Stimulated activated CD4-positive, alpha-beta T cell treated with anti-CD3 and anti-CD28 coated beads, Interleukin-15, amount 100 ng/mL, for 48 hours (primary cell): ENCODE results near the gene FOXA2.

Experiments
- DNase-seq, 2 donors: peaks; one replicate each; pipeline ENCODE4 v3.0.0-alpha.2; 2020; ENCODE audit warnings: low read depth in 2 of 2

FOXA2 gene

DNA sequence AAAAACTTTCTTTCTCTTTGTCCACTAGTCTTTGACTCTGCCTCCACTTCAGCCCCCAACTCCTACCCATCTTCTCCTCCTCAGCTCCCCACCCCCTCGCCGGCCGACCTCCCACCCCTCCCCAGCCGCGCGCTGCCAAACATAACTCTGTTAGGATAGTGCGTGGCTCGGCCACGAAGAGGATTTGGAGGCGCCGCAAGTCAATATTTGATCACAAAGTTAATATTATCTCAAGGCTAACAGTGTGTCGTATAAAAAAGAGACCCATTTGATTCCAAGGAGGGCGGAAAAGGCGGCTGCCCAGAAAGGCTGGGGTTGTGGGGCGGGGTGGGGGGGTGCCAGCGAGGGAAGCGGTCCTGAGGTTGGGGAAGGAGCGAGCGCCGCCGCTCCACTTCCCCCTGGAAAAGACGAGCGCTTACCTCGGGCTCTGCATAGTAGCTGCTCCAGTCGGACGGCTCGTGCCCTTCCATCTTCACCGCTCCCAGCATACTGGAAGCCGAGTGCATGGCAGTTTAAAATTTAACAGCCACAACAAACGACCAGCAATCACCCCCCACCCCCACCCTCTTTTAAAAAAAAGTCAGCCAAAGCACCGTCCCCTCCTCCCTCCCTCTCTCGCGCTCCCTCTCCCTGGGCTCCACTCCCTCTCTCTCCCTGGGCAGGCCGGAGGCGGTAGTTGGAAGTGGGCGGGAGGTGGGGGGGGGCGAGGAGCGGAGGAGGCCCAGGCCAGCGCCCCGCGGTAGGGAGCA lies 425 bp downstream of the FOXA2 start:
- no peak for DNase-seq

DNA sequence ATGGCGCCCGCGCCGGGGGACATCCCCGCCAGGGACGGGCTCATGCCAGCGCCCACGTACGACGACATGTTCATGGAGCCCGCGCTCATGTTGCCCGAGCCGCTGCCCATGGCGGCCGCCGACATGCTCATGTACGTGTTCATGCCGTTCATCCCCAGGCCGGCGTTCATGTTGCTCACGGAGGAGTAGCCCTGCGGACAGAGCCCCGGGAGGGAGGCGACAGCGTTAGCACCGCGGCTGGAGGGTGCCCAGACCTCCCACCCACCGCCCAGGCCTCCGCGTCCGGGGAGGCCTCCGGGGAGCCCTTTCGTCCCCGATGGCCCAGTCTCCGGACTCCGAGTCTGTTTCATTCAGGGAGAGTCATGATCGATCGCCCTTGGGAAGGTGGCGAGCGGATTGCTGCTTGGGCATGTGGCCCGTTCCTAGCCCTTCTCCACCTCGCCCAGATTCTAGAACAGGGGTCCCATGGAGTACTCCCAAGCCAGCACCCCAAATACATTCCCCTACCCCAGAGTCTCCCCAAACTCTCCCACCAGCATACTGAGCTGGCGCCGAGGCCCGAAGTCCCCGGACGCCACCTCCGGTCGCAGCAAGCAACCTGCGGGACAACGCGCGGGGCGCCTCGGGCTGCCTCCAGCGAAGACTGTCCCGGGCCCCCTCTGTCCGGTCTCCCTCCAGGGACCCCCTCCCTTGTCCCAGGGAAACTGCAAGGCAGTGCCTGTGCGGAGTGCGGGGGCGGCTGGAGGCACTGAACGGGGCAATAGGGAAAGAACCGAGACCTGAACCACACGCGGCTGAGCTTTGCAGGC lies 1.2 kb downstream of the FOXA2 start:
- DNase-seq: no peak

DNA sequence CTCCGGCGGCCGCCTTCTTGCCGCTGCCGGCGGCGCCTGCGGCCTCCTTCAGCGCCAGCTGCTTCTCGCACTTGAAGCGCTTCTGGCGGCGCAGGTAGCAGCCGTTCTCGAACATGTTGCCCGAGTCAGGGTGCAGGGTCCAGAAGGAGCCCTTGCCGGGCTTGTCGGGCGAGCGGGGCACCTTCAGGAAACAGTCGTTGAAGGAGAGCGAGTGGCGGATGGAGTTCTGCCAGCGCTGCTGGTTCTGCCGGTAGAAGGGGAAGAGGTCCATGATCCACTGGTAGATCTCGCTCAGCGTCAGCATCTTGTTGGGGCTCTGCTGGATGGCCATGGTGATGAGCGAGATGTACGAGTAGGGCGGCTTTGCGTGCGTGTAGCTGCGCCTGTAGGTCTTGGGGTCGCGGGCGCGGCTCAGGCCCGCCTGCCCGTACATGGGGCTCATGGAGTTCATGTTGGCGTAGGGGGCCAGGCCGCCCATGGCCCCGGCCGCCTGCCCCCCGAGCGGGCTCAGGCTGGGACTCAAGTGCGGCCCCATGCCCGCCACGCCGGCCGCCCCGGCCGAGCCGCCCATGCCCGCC lies 1.9 kb downstream of the FOXA2 start:
- no peak for DNase-seq

DNA sequence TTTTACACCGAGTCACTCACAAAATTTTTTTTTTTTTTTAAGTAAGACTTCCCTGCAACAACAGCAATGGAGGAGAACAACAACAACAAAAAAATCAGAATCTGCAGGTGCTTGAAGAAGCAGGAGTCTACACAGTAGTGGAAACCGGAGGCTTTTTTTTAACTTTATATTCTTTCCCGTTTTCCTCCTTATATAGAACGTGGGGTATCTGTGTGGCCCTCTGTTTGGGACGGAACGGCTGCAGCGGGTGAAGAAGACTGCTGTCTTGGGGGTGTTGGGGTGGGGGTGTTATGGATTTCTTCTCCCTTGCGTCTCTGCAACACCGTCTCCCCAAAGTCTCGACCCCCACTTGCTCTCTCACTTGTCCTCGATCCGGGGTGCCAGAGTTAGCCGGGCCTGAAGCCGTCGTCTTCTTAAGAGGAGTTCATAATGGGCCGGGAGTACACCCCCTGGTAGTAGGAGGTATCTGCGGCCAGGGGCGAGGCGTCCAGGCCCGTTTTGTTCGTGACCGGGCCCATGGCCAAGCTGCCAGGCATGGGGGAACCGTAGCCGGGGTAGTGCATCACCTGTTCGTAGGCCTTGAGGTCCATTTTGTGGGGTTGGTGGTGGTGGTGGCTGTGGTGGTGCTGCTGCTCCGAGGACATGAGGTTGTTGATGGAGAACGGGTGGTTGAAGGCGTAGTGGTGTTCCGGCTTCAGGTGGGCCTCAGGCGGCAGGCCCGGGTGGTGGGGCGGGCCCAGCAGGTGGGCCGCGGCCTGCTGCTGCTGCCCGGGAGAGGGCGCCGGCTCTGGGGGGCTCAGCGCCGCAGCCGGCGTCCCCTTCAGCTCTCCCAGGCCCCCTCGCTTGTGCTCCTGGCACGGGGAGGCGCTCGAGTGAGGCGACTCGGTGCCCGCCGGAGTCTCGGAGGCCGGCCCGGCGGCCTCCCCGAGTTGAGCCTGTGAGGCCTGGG lies 2.7 kb downstream of the FOXA2 start:
- no peak for DNase-seq

DNA sequence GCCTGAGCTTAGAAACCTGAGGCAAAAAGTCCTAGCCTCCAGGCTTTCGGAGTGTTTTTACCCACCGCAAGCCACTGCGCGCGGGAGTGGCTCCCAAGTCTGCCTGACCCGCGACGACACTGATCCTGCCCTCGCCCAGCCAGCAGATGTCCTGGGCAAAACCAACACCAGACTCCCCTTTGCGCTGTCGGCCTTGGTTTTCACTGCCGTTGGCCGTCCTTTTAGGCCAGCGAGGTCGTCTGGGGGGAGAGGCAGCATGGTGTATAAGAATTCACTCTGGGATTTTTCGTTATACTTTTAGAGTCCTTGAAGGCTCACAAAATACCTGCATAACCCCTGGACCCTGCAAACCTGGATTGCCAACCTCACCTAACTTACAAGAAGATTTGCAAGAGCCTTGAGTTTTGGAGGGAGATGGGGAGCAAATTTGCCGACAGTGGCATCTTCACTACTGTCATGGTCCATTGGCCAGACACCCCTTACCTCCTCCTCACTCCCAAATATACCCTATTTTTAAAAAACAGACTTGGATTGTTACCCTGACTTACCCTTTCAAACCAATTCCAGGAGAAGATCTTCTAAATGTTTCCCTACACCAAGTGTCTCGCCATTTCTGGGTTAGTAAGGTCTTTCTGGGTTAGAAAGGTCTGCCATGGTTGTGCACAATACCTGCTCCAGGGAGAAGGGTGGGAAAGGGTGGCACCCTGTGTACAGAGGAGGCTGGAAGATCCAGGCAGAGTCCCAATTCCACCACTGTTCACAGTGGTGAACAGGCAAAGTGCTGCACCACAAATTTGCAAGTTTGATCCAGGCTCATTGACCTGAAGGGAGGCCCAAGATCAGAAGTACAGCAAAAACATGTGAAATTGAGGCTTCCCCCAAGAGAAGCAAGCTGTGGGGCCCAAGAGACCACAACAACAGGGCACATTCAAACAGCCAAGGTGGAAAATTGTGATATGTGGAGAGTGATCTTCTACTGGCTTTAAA lies 4.4 kb downstream of the FOXA2 start:
- no peak for DNase-seq

DNA sequence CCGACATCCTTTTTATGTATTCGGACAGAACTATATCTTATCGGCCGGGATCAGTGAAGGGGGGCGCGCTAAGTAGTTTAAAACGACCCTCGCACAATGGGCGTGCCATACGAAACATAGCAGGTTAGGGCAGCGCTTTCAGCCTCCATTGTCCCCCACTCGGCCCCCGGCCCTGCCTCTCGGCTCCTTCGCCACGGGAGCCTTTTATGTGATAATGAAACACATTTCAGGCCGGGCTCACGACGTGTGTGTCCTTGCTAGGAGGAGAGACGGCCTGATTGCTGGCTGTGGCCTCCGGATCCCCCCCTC lies 5.3 kb downstream of the FOXA2 start:
- DNase-seq: no peak

DNA sequence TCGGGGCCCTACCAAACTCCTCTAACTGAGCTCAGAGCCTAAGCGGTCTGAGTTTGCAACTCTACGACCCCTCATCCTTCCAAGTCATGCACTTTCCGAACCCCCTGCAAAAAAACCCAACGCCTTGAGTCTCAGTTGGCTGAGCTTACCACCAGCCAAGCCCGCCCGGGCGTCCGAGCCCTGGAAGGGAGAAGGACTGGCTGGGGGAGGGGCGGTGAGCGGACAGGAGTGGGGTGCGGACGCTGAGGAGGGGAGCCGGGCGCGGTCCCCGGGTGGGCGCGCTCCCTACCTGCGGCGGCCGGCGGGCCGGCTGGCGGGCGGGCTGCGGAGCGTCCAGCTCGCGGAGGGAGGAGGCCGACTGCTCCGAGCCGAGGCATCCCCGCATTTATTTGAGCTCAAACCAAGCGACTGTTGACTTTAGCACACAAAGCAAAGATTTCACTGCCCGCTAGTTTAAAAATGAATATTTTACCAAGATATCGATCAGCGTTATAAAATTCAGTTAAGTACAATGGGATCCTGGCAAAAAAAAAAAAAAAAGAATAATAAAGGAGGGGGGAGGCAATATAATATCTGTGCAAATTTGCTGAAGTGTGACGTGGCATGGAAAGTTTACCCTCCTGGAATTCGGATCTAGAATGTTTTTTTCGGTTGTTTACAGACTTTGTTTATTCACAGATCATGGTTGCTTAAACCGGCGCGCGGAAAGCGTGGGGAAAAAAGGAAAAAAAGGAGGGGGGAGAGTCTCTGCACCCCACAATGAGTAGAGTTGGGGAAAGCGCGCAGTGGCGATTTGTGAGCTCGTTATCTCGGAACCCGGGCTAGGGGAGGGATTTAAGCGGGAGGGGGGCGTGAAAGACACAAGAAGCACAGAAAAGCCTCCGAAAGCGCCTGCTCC lies 5.9 kb downstream of the FOXA2 start:
- DNase-seq: no peak

DNA sequence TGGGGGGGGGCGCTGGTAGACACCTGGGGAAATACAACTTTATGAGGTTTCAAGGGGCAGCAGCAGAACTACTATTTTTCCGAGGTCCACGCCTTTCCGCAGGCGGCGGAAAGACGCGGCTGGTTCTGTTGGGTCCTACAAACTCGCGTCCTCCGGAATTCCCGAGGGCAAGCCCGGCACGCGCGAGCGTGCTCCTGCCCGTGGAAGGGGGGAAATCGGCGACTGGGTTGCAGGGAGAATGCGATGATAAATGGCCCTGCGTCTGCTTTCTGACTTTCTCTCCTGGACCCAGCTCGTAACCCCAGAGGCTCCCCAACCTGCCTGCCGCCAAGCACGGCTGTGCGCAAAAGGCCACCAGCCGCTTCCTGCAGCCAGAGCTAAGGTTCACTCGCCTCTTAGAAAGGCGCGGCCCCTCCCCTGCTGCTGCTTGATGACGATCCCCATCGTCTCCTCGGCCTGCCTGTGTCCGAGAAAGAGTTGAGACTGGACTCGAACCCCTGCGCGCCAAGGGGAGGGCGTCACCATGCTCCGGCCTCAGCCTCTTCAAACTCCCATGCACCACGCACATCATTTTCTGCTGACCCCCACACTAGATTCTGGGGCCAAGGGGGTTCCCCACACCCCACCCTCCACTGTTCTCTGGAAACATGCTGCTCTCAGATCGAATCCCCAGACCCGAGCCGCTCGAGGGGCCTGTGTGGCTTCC lies 6.7 kb downstream of the FOXA2 start:
- no peak for DNase-seq

DNA sequence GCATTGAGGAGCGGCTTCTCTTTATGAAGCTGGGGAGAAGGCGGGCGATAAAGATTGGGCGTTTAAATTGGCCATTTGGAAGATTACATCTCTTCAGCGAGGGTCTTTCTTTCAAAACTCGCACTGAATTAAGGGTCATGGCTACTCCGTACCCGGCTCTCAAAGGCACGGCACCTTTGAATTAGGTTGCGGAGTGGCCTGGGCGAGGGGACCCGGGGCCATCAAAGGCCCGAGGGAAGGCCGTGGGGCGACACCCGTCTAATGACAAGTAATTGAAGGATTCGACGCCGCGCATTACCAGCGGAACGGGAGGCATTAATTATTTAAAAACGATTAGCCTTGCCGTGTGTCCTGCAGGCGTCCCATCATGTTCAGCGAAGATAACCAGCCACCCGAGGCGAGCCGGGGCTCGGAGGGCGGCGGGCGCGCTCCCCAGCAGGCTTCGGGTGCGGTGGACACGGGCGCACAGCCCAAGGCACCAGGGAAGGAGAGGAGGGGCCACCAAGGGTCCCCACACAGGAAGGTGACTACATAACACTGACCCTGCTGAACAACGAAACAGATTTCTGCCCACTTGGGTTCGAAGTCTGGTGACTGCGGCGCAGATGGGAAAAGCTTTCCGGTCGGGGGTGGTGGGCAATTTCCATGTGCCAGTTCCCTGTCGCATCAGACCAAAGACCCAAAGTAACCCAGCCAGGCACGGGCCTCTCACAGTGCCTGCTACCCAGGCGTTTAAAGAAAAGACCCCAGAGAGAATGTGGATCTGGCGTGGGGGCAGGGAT lies 7.4 kb downstream of the FOXA2 start:
- DNase-seq: no peak

DNA sequence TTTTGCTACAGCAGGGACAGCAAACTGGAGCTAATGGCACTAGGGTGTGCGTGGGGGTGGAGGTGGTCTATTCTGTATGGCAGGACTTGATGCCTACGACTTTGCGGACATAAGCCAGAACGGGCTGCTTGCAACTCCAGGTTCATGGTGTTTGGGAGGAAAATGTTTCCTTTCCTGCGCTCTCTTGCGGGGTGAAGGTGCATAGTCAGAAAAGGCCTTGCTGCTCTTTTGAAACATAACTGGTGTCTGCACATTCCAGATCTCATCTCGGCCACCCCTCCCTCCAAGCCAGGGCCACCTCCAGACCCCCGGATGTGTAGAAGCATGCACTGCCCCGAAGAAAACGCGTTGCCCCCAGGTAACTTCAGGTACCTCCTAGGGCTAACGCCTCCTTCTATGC lies 8.1 kb downstream of the FOXA2 start:
- no peak for DNase-seq

DNA sequence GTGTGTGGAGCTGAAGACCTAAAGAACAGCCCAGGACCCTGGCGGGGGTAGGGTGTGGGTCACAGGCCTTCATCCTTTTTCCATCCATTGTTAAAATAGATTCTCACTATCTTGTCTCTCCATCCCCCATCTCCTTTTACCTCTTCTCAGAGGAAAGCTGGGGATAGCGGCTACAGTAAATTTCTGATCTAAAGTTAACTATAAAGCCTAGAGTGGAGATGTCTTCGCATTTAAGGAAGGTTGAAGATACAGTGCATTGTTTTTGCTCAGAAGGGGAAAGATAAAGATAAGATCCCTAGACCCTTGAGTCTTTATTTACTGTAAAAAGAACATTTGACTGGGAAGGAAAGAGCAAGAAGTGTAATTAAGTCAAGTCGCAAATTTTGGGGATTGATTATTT lies 8.6 kb downstream of the FOXA2 start:
- DNase-seq: no peak

DNA sequence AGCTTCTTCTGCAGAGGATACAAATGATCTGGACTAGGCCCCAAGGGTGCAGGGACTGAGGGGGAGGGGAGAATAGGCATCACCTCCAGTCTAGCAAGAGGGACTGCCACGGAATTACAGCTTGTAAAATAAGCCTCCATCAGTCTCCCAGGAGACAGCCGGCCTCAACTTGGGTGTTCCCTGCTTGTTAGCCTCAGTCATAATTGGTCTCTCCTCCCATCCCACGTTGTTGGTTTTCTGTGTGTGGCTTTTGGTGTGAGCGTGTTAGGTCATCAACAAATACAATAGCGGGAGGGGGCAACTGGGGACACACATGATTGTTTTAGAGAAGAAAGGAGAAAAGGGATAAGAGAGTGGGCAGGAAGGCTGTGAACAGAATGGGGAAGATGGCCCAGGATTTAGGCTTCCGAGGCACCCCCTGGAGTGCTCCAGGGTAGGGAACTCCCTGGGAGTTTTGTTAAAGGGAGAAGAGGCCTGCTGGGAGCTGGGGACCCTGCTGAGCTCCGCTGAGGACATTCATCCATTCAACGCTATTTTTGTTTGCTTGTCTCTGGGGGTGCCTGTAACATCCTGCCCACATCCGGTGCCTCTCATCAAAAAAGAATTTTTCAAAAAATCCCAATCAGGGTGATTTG lies 9.2 kb downstream of the FOXA2 start:
- no peak for DNase-seq

DNA sequence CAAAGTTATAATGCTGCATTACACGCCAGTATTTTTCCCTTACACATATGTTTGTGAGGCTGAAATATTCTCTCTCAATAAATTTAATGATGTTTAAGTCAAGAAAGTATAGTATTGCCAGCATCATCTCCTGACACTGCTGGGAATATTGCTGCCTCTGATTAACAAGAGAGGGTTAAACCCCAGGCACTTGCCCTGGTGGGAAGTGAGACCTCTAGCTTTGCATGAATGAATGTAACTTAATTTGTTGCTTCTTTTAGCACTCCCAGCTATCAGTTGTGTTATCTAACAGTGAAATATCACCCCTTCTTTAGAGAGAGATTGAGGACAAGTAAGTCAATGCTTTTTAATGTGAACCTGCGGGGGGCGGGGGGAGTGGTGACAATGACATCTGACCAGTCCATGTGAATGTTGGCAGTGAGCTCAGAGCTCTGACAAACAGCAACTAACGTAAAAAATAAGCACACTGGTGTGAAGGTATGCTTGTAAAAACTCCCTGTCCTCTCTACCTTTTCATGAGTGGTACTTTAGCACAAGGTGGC lies 9.8 kb downstream of the FOXA2 start:
- no peak for DNase-seq

DNA sequence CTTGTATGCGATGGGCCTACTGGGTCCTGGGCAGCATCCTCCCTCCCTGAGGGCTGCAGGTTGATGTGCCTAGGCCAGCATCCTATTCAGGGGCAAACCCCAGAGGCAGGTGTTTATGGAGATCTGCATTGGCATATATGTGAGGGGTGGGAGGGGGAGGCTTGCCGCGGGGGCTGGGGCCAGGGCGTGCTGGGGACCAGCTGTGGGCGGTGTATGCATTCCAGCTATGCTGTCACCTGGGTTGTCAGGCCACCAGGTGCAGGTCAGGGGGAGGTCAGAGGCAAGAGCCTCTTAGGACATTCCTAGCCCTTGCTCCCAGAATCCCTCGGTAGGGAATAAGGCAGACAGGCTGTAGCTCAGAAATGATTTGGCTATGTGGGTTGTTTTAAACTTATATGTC lies 11.9 kb downstream of the FOXA2 start:
- DNase-seq: no peak

DNA sequence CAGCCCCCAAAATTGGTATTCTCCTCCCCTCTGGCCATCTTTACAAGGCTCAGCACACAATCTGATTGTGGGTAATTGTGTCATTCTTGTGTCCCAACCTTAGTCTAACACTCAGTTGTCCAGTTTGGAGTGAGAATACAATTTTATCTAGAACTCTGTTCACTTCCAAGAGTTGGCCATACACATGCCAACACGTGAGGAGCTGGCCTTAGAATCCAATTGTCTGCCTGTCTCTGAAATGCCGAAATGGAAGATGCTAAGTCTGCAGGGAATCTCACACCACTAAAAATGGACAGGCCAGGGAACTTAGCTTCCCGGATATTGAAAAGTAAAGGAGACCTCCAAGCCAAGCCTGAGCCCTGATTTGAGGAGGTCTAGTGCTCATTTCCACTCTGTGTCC lies 12.3 kb downstream of the FOXA2 start:
- no peak for DNase-seq

DNA sequence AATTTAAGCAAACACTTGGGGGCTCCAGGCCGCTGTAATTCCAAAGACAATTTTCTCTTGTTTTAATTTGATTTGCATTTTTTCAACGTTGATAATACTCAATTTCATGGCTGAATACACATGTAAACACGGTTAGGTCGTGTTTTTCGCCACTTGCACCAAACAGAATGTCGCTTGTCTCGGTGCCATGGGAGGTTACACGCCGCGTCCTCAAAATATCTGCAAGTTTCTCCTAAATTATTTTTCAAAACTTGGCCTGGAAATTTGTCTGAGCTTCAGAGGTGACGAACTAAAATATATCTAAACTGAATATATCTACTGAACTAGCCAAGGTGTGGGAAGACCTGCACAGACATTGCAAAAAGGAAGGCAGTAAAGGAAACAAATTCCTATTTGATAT lies 15.0 kb downstream of the FOXA2 start:
- no peak for DNase-seq

DNA sequence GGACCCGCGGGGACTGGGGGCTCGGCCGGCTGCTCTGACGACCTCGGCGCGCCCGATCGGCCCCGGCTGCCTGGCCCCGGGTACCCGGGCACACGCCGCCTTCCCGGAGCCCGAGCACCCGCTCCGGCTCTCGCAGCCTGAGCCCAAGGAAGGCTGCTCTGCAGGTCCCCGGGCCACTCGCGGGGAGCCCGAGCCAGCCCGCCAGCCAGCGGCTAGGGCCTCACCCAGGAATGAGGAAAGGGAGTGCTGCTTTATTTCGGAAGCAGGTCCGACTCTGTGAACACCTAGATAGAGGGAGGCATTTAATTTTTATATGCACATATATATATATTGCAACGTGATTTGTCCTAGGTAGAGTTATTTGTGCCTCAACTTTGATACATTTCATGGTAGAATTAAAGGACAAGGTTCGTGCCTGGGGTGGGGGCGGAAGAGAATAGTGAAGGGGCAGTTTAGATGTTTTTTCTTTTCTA lies 15.5 kb downstream of the FOXA2 start:
- no peak for DNase-seq
